ENCODE results near the gene TSFM.
"Not testable (repeated sequence)": the region's sequence is repeated elsewhere in the genome, so short reads cannot be mapped to it uniquely, and the experiment has no call there.

TSFM gene

DNA sequence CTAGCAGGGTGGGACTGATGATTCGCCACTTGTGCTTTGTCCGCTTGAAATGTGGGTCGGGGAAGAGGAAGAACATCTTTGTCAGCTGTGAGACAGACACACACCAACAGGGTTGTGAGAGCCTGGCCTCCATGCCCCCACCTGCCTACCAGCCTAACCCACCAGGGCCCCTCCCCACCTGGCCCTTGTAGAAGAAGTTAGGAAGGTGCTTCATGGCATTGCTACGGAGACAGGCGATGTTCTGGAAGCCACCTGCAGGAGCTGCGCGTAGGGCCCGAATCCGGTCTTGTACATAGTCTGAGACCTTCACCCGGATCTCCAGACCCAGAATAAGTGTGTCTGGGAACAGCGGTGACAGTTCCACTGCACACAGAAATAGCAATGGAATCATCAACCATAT, 13.0 kb upstream of the TSFM start:
- H3K4me3 ChIP-seq (ENCODE audit: control insufficient read depth, low read depth, low read length): no peak overlapping the region
- TF ChIP-seq, protein P1, sequence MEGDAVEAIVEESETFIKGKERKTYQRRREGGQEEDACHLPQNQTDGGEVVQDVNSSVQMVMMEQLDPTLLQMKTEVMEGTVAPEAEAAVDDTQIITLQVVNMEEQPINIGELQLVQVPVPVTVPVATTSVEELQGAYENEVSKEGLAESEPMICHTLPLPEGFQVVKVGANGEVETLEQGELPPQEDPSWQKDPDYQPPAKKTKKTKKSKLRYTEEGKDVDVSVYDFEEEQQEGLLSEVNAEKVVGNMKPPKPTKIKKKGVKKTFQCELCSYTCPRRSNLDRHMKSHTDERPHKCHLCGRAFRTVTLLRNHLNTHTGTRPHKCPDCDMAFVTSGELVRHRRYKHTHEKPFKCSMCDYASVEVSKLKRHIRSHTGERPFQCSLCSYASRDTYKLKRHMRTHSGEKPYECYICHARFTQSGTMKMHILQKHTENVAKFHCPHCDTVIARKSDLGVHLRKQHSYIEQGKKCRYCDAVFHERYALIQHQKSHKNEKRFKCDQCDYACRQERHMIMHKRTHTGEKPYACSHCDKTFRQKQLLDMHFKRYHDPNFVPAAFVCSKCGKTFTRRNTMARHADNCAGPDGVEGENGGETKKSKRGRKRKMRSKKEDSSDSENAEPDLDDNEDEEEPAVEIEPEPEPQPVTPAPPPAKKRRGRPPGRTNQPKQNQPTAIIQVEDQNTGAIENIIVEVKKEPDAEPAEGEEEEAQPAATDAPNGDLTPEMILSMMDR (IDR thresholded peaks at IDR 0.05; ENCODE audit: control insufficient read depth, insufficient read depth, low read depth, low read length, missing control alignments): no peak
- DNase-seq (ENCODE audit: low read depth): no peak

DNA sequence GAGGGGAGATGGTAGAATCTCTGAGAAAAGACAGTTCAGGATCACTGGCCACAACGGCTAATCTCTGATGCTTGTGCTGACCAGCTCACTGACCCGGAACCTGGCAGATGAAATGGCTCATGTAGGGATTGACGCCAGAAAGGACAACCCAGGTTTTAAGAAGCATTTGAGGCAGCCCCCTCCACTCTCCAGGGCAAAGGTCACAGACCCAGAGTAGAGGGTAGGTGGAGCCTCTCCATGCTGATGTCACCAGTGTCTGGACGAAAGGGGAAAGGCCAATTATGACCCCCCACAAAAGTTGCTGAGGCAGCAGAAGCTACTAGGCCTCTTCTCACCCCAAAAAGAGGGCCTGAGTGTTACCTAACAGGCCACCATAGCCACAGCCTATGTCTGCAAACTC, 11.9 kb upstream of the TSFM start:
- TF ChIP-seq, protein P1 (IDR thresholded peaks at IDR 0.05; ENCODE audit: control insufficient read depth, insufficient read depth, low read depth, low read length, missing control alignments): no peak
- no peak overlapping the region for H3K4me3 ChIP-seq (ENCODE audit: control insufficient read depth, low read depth, low read length)
- no peak for DNase-seq (ENCODE audit: low read depth)

DNA sequence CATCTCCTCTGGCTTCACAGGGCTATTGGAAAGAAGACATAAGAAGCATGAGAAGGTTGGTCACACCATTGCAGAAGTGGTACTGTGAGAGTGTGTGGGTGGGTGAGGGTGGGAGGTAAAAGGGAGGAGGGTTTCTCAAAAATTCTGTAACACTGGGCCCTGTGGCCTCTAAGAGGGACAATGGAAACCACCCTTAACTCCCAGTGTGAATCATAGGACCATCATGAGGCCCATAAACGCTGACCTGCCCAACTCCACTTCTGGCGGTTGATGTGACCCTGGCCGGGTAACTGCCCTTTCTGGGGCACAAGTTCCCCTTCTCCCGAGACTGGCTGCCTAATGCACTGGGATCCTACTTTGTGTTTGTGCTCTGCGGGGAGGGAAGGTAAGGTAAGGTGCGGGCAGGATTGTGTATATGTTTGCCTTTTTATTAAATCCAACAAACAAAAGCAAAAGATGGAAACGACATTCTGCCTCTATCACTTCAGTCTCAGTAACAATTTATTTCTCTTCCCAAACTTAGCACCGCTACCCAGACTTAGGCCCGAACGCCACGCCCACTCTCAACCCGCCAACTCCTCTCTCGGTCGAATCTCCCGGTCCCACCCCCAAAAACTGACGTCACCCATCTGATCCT, 11.2 kb upstream of the TSFM start:
- TF ChIP-seq, protein P1 (IDR thresholded peaks at IDR 0.05; ENCODE audit: control insufficient read depth, insufficient read depth, low read depth, low read length, missing control alignments): no peak
- H3K4me3 ChIP-seq (ENCODE audit: control insufficient read depth, low read depth, low read length): peak overlapping the region; percentile 98
- peak; percentile 55 for DNase-seq (ENCODE audit: low read depth)

DNA sequence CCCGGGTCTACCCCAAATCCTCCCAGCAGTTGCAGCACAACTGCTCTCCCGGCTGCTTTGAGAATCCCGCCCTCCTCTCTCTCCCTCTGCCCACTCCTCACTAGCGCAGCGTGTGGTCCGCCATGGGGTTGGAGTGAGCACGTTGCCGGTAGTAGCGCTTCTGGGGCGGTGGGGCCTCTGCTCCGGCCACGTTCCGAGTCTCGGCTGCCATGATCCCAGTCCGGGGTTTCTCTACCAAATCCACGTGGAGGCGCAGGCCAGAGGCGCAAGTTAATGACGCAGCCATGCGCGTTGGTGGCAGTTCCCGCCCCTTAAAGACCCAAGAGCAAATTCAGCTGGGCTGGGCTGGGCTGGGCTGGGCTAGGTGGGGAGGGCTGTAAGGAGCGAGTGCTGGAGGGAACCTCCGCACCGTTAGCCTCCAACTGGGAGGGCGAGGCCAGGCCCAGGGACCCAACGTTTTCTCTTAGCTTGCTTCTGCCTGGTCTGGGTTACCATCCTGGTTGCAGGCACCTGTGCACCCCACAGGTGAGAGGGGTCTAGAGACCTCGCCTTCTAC, 10.6 kb upstream of the TSFM start, which contains the start of gene METTL1:
METTL1 (minus strand) TSS at position 233 of the 556 bp plus-strand sequence; CDS start at position 211, 22 bp downstream.
- TF ChIP-seq, protein P1 (IDR thresholded peaks at IDR 0.05; ENCODE audit: control insufficient read depth, insufficient read depth, low read depth, low read length, missing control alignments): no peak
- peak within 1 kb of the TSS; percentile 98 for H3K4me3 ChIP-seq (ENCODE audit: control insufficient read depth, low read depth, low read length)
- DNase-seq (ENCODE audit: low read depth): peak; percentile 81

DNA sequence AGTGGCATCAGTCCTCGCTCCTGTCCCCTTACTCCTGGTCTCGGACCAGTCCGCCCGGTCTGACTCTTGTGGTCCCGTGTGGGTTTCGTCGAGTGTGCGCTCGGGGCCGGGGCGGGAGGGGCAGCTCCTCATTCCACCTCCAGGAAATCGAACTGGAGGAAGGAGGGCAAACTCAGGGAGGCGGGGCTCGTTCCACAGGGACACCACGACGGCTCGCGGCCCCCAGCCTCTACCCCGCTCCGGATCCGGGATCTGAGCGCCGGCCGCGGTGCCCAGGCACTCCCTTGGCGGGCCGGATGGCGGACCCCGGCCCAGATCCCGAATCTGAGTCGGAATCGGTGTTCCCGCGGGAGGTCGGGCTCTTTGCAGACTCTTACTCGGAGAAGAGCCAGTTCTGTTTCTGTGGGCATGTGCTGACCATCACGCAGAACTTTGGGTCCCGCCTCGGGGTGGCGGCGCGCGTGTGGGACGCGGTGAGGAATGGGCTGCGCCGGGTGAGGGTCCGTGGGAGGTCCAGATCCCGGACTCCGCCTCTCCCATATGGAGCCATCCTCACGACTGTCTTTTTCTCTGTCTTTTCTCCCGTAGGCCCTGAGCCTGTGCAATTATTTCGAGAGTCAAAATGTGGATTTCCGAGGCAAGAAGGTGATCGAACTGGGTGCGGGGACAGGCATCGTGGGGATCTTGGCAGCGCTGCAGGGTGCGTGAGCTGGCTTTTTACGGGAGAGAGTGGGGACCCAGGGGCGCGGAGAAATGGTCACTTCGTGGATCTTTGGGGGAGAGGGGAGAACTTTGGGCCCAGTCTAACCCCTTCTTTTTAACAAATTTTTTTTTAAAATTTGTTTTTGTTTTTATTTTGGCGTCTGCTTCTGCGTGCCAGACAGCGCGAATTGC, 9.9 kb upstream of the TSFM start, which contains the start of gene EEF1AKMT3:
EEF1AKMT3 (plus strand) TSS at position 186 of the 894 bp plus-strand sequence; CDS start at position 297, 111 bp downstream.
- H3K4me3 ChIP-seq (ENCODE audit: control insufficient read depth, low read depth, low read length): peak within 1 kb of the TSS; percentile 98
- TF ChIP-seq, protein P1 (IDR thresholded peaks at IDR 0.05; ENCODE audit: control insufficient read depth, insufficient read depth, low read depth, low read length, missing control alignments): no peak
- no peak for DNase-seq (ENCODE audit: low read depth)

DNA sequence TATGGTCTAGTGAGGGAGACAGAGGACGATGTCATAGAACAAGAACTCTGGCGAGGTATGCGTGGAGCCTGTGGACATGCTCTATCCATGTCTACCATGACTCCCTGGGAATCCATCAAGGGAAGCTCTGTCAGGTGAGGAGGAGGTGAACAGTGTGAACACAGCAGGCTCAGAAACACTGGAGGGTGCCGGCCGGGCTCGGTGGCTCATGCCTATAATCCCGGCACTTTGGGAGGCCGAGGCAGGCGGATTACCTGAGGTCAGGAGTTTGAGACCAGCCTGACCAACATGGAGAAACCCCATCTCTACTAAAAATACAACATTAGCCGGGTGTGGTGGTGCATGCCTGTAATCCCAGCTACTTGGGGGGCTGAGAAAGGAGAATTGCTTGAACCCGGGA, 8.0 kb upstream of the TSFM start:
- DNase-seq (ENCODE audit: low read depth); H3K4me3 ChIP-seq (ENCODE audit: control insufficient read depth, low read depth, low read length): not testable (repeated sequence)
